Parathyroid adenoma (tissue), 2 donors: Measurements from ENCODE around the gene IDI1.

Source experiments
- H2AFZ ChIP-seq: fragments of 300-600 bp; sonication (generic); one replicate; pipeline ENCODE4 v1.7.0; 2017; ENCODE audit warnings: antibody characterized with exemption, mild to moderate bottlenecking
- H3K27ac ChIP-seq: fragments of 300-600 bp; sonication (generic); one replicate; pipeline ENCODE4 v1.7.0; 2017
- H3K27me3 ChIP-seq: fragments of 300-600 bp; sonication (generic); one replicate; pipeline ENCODE4 v1.7.0; 2017; ENCODE audit warnings: low read length; ENCODE audit not compliant: control insufficient read depth, insufficient read depth
- H3K36me3 ChIP-seq: fragments of 300-600 bp; sonication (generic); one replicate; pipeline ENCODE4 v1.7.0; 2017; ENCODE audit warnings: low read length; ENCODE audit not compliant: control insufficient read depth, insufficient read depth
- H3K4me1 ChIP-seq: fragments of 300-600 bp; sonication (generic); one replicate; pipeline ENCODE4 v1.7.0; 2017; ENCODE audit warnings: control low read depth
- H3K4me2 ChIP-seq: fragments of 300-600 bp; sonication (generic); one replicate; pipeline ENCODE4 v1.7.0; 2017; ENCODE audit warnings: low read length
- H3K4me3 ChIP-seq: fragments of 300-600 bp; sonication (generic); one replicate; pipeline ENCODE4 v1.7.0; 2017; ENCODE audit warnings: low read depth, low read length
- H3K79me2 ChIP-seq: fragments of 300-600 bp; sonication (generic); one replicate; pipeline ENCODE4 v1.7.0; 2017; ENCODE audit warnings: control low read depth
- H3K9ac ChIP-seq: fragments of 300-600 bp; sonication (generic); one replicate; pipeline ENCODE4 v1.7.0; 2017; ENCODE audit warnings: mild to moderate bottlenecking
- H3K9me3 ChIP-seq: fragments of 300-600 bp; sonication (generic); one replicate; pipeline ENCODE4 v1.7.0; 2017; ENCODE audit warnings: low read length; ENCODE audit not compliant: control insufficient read depth
- TF ChIP-seq, protein P1 (sequence below): fragments of 300-600 bp; sonication (generic); IDR thresholded peaks from one replicate; pipeline ENCODE4 v1.7.0; 2017; ENCODE audit warnings: antibody characterized with exemption, mild to moderate bottlenecking
- donor health status: primary hyperparathyroidism.

Gene IDI1

DNA sequence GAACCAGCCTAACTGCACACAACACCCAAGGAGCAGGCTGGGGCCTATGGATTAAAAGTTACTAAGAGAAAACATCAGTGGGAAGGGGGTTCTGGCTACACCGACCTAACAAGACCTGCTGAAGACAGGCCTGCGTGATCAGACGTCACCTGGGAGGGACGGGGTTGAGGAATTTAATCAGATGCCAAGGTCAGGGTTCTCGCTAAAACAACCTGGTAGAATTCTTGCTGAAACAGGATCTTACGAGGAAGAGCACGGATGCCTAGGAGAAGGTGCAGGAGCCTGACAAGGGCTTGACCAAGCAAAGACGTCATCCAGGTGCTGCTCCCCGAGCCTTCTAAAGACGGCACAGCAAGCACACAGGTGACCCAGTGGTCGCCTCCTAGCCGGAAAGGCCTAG, 24.8 kb downstream of the IDI1 start:
- no peak overlapping the region for H3K27ac ChIP-seq
- no peaks in the 10 kb centered on the region for H3K36me3 ChIP-seq
- TF ChIP-seq, protein P1, sequence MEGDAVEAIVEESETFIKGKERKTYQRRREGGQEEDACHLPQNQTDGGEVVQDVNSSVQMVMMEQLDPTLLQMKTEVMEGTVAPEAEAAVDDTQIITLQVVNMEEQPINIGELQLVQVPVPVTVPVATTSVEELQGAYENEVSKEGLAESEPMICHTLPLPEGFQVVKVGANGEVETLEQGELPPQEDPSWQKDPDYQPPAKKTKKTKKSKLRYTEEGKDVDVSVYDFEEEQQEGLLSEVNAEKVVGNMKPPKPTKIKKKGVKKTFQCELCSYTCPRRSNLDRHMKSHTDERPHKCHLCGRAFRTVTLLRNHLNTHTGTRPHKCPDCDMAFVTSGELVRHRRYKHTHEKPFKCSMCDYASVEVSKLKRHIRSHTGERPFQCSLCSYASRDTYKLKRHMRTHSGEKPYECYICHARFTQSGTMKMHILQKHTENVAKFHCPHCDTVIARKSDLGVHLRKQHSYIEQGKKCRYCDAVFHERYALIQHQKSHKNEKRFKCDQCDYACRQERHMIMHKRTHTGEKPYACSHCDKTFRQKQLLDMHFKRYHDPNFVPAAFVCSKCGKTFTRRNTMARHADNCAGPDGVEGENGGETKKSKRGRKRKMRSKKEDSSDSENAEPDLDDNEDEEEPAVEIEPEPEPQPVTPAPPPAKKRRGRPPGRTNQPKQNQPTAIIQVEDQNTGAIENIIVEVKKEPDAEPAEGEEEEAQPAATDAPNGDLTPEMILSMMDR, result no peak
- peaks cover 3% of the 10 kb centered on the region for H3K4me1 ChIP-seq
- no peak overlapping the region for H3K9ac ChIP-seq
- H3K27me3 ChIP-seq, result no peaks in the 10 kb centered on the region
- H3K4me3 ChIP-seq, result no peak overlapping the region
- no peak overlapping the region for H3K4me2 ChIP-seq
- no peaks in the 10 kb centered on the region for H3K79me2 ChIP-seq
- peak overlapping the region; percentile 31 for H2AFZ ChIP-seq
- H3K9me3 ChIP-seq, result no peaks in the 10 kb centered on the region

DNA sequence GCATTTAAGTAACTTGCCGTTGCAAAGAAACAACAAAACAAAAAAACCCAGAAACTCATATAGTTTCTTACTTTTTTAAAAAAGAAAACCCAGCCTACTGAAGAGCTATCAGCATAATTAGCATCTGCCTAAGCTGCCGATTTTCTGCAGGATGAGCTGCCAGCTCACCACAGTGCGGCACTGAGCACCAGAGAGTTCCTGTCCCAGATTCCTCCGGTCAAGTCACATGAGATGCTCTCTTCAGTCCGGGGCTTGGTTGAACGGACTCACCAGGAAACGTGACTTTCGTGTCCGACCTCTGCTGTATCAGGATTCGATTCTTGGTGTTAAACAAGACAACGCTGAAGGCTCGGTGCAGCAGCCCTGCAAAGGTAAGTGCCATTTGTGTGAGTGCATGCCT, 26.5 kb downstream of the IDI1 start:
- no peak overlapping the region for H3K27ac ChIP-seq
- H2AFZ ChIP-seq, result no peak overlapping the region
- H3K9me3 ChIP-seq, result no peaks in the 10 kb centered on the region
- H3K79me2 ChIP-seq, result no peaks in the 10 kb centered on the region
- H3K36me3 ChIP-seq, result no peaks in the 10 kb centered on the region
- H3K4me3 ChIP-seq, result no peak overlapping the region
- no peaks in the 10 kb centered on the region for H3K27me3 ChIP-seq
- TF ChIP-seq, protein P1, result no peak
- no peak overlapping the region for H3K4me2 ChIP-seq
- no peak overlapping the region for H3K9ac ChIP-seq
- peaks cover 3% of the 10 kb centered on the region for H3K4me1 ChIP-seq

- Histone ChIP-seq H2AFZ (no peak overlapping the region), H3K36me3 (no peaks in the 10 kb centered on the region)
- TF ChIP-seq, protein P1, result no peak
Observed at GRCh38 chr10:1020958-1021357, 28.0 kb downstream of the IDI1 start.

GRCh38 chr10:1020460-1020859, 28.5 kb downstream of the IDI1 start:
- H3K9ac ChIP-seq, result no peak overlapping the region
- no peak overlapping the region for H2AFZ ChIP-seq
- no peaks in the 10 kb centered on the region for H3K36me3 ChIP-seq
- H3K79me2 ChIP-seq, result no peaks in the 10 kb centered on the region
- H3K4me3 ChIP-seq, result no peak overlapping the region
- H3K27ac ChIP-seq, result no peak overlapping the region
- H3K9me3 ChIP-seq, result no peaks in the 10 kb centered on the region
- no peaks in the 10 kb centered on the region for H3K27me3 ChIP-seq
- no peak overlapping the region for H3K4me2 ChIP-seq
- no peaks in the 10 kb centered on the region for H3K4me1 ChIP-seq
- TF ChIP-seq, protein P1, result no peak

More at GRCh38 chr10:1020958-1021357, 28.0 kb downstream of the IDI1 start:
- Histone ChIP-seq H3K27ac (no peak overlapping the region), H3K79me2 (no peaks in the 10 kb centered on the region), H3K9me3 (no peaks in the 10 kb centered on the region), H3K4me1 (peaks cover 3% of the 10 kb centered on the region), H3K9ac (no peak overlapping the region), H3K4me3 (no peak overlapping the region), H3K27me3 (no peaks in the 10 kb centered on the region), H3K4me2 (no peak overlapping the region)

DNA sequence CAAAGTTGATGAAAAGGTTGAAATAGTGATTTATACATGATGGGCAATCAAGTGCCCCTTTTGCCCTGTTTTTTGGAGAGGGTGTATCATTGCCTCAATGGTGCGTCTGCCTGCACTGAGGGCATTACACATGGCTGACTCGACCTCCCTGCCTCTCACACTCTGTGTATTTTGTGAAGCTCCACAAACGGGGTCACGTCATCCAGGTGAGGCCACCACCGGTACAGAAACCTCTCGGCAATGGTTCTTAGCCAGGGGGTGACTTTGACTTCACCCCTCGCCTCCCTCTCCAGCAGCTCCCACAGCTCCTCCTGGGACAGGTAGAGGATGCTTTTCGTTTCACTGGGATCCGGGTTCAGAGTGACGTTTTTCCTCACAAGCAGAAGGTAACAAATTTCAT, 29.6 kb downstream of the IDI1 start:
- H2AFZ ChIP-seq, result no peak overlapping the region
- no peaks in the 10 kb centered on the region for H3K9me3 ChIP-seq
- no peaks in the 10 kb centered on the region for H3K36me3 ChIP-seq
- no peaks in the 10 kb centered on the region for H3K79me2 ChIP-seq
- no peak overlapping the region for H3K27ac ChIP-seq
- H3K27me3 ChIP-seq, result no peaks in the 10 kb centered on the region
- TF ChIP-seq, protein P1, result no peak
- no peak overlapping the region for H3K4me2 ChIP-seq
- H3K9ac ChIP-seq, result no peak overlapping the region
- H3K4me3 ChIP-seq, result no peak overlapping the region
- H3K4me1 ChIP-seq, result no peaks in the 10 kb centered on the region
